HCEC 1CT (cell line): Measurements from ENCODE around the gene TAPBP.
"Not testable (repeated sequence)": the region's sequence is repeated elsewhere in the genome, so short reads cannot be mapped to it uniquely, and the experiment has no call there.

Experiments used
- DNase-seq: peaks from one replicate; pipeline ENCODE4 v3.0.0-alpha.2; 2017

Gene TAPBP

GRCh38 chr6:33275795-33276580, 37.9 kb downstream of the TAPBP start:
- not testable (repeated sequence) for DNase-seq

GRCh38 chr6:33273924-33274902, 39.7 kb downstream of the TAPBP start:
- no peak for DNase-seq

GRCh38 chr6:33273129-33273923, 40.6 kb downstream of the TAPBP start:
- DNase-seq: no peak

GRCh38 chr6:33272275-33273128, 41.4 kb downstream of the TAPBP start:
- DNase-seq: no peak

GRCh38 chr6:33271468-33272274, 42.2 kb downstream of the TAPBP start, which contains the start of the genes RPS18 and VPS52:
TSS of gene RPS18 (plus strand) at chr6:33272075. CDS start at chr6:33272120, 45 bp downstream.
TSS of gene VPS52 (minus strand) at chr6:33271876. CDS start at chr6:33271675, 201 bp downstream.
- peak; percentile 99 for DNase-seq

GRCh38 chr6:33271117-33271467, 42.8 kb downstream of the TAPBP start:
- peak; percentile 20 for DNase-seq

GRCh38 chr6:33264015-33264414, 49.9 kb downstream of the TAPBP start:
- no peak for DNase-seq

- not testable (repeated sequence) for DNase-seq
Observed at GRCh38 chr6:33262490-33262889, 51.4 kb downstream of the TAPBP start.

GRCh38 chr6:33259032-33259431, 54.8 kb downstream of the TAPBP start:
- DNase-seq: no peak

- DNase-seq: no peak
Observed at GRCh38 chr6:33254591-33254990, 59.3 kb downstream of the TAPBP start.

- peak; percentile 57 for DNase-seq
Observed at GRCh38 chr6:33252759-33253158, 61.1 kb downstream of the TAPBP start.

- no peak for DNase-seq
Observed at GRCh38 chr6:33251395-33252012, 62.4 kb downstream of the TAPBP start.

GRCh38 chr6:33250731-33251130, 63.1 kb downstream of the TAPBP start:
- DNase-seq: no peak

- DNase-seq: peak; percentile 80
Observed at GRCh38 chr6:33249732-33250630, 63.9 kb downstream of the TAPBP start.
